Measurements from ENCODE around the gene ATP6V0E2. TPM values are rescaled to one million over a fixed set of nuclear protein-coding genes. Genes with fewer than 3 reads are reported as not detected.
A peak's percentile ranks its signal among the peaks of the same experiment; 100 is the strongest.

The ATP6V0E2 gene
- total RNA-seq, 2 experiments from 2014 or later: 31.8 to 32.4 TPM

GRCh38 chr7:149845257-149845980 is 28.4 kb upstream of the ATP6V0E2 start:
- H3K27ac Mint-ChIP-seq: no peak overlapping the region
- CTCF ChIA-PET: no interaction called here
- H3K27me3 Mint-ChIP-seq (ENCODE audit: low read depth): no peaks in the 10 kb centered on the region
- H3K4me3 Mint-ChIP-seq: no peak overlapping the region
- H3K36me3 Mint-ChIP-seq (ENCODE audit: low read depth): peaks cover 2% of the 10 kb centered on the region
- H3K9me3 Mint-ChIP-seq: no peaks in the 10 kb centered on the region
- intact Hi-C loops (cut with micrococcal nuclease): no loop called here
- H3K4me1 Mint-ChIP-seq (ENCODE audit: low read depth): peaks cover 43% of the 10 kb centered on the region
- no peak for DNase-seq

- H3K4me1 Mint-ChIP-seq (ENCODE audit: low read depth): peaks cover 47% of the 10 kb centered on the region
- DNase-seq: no peak
- H3K27me3 Mint-ChIP-seq (ENCODE audit: low read depth): no peaks in the 10 kb centered on the region
- no peaks in the 10 kb centered on the region for H3K9me3 Mint-ChIP-seq
- no peak overlapping the region for H3K27ac Mint-ChIP-seq
- no peak overlapping the region for H3K4me3 Mint-ChIP-seq
- peaks cover 2% of the 10 kb centered on the region for H3K36me3 Mint-ChIP-seq (ENCODE audit: low read depth)
- intact Hi-C loops (cut with micrococcal nuclease): no loop called here
- CTCF ChIA-PET: no interaction called here
These were observed 27.7 kb upstream of the ATP6V0E2 start for GRCh38 chr7:149846021-149846420.

- Mint-ChIP-seq H3K4me1 (ENCODE audit: low read depth) (peaks cover 45% of the 10 kb centered on the region), H3K27ac (no peak overlapping the region), H3K9me3 (no peaks in the 10 kb centered on the region), H3K36me3 (ENCODE audit: low read depth) (peaks cover 2% of the 10 kb centered on the region), H3K27me3 (ENCODE audit: low read depth) (no peaks in the 10 kb centered on the region), H3K4me3 (no peak overlapping the region)
- intact Hi-C loops (cut with micrococcal nuclease): no loop called here
- CTCF ChIA-PET: no interaction called here
- DNase-seq: no peak
These were observed 27.2 kb upstream of the ATP6V0E2 start for GRCh38 chr7:149846436-149847046.

GRCh38 chr7:149849174-149849573 is 24.6 kb upstream of the ATP6V0E2 start:
- no peaks in the 10 kb centered on the region for H3K27me3 Mint-ChIP-seq (ENCODE audit: low read depth)
- H3K36me3 Mint-ChIP-seq (ENCODE audit: low read depth): peaks cover 5% of the 10 kb centered on the region
- H3K9me3 Mint-ChIP-seq: no peaks in the 10 kb centered on the region
- H3K27ac Mint-ChIP-seq: no peak overlapping the region
- intact Hi-C loops (cut with micrococcal nuclease): no loop called here
- CTCF ChIA-PET: interaction anchor here (1.3 to 2.6 kb wide), 5 partner anchors 9 to 34 kb away, joined by 4 to 18 read pairs (median 5); no protein-coding TSS in a partner anchor
- no peak for DNase-seq
- peaks cover 41% of the 10 kb centered on the region for H3K4me1 Mint-ChIP-seq (ENCODE audit: low read depth)
- H3K4me3 Mint-ChIP-seq: no peak overlapping the region

- CTCF ChIA-PET: interaction anchor here (1.2 to 2.6 kb wide), 7 partner anchors 10 to 34 kb away, joined by 3 to 18 read pairs (median 4); no protein-coding TSS in a partner anchor
- peaks cover 43% of the 10 kb centered on the region for H3K4me1 Mint-ChIP-seq (ENCODE audit: low read depth)
- H3K4me3 Mint-ChIP-seq: no peak overlapping the region
- intact Hi-C loops (cut with micrococcal nuclease): no loop called here
- no peak for DNase-seq
- H3K27ac Mint-ChIP-seq: no peak overlapping the region
- H3K36me3 Mint-ChIP-seq (ENCODE audit: low read depth): peaks cover 5% of the 10 kb centered on the region
- no peaks in the 10 kb centered on the region for H3K27me3 Mint-ChIP-seq (ENCODE audit: low read depth)
- no peaks in the 10 kb centered on the region for H3K9me3 Mint-ChIP-seq
These were observed 23.7 kb upstream of the ATP6V0E2 start for GRCh38 chr7:149850007-149850594.

GRCh38 chr7:149850716-149851115 is 23.1 kb upstream of the ATP6V0E2 start:
- H3K4me1 Mint-ChIP-seq (ENCODE audit: low read depth): peaks cover 45% of the 10 kb centered on the region
- CTCF ChIA-PET: interaction anchor here (1.2 to 2.6 kb wide), 4 partner anchors 11 to 17 kb away, joined by 3 to 18 read pairs (median 4); no protein-coding TSS in a partner anchor
- H3K27me3 Mint-ChIP-seq (ENCODE audit: low read depth): no peaks in the 10 kb centered on the region
- H3K36me3 Mint-ChIP-seq (ENCODE audit: low read depth): peaks cover 5% of the 10 kb centered on the region
- no peak for DNase-seq
- H3K9me3 Mint-ChIP-seq: no peaks in the 10 kb centered on the region
- intact Hi-C loops (cut with micrococcal nuclease): no loop called here
- no peak overlapping the region for H3K27ac Mint-ChIP-seq
- no peak overlapping the region for H3K4me3 Mint-ChIP-seq

- intact Hi-C loops (cut with micrococcal nuclease): no loop called here
- peaks cover 46% of the 10 kb centered on the region for H3K4me1 Mint-ChIP-seq (ENCODE audit: low read depth)
- no peak for DNase-seq
- H3K4me3 Mint-ChIP-seq: no peak overlapping the region
- H3K27ac Mint-ChIP-seq: no peak overlapping the region
- H3K27me3 Mint-ChIP-seq (ENCODE audit: low read depth): no peaks in the 10 kb centered on the region
- CTCF ChIA-PET: no interaction called here
- H3K9me3 Mint-ChIP-seq: no peaks in the 10 kb centered on the region
- H3K36me3 Mint-ChIP-seq (ENCODE audit: low read depth): peaks cover 9% of the 10 kb centered on the region
These were observed 22.3 kb upstream of the ATP6V0E2 start for GRCh38 chr7:149851449-149851848.

GRCh38 chr7:149853157-149853556 is 20.6 kb upstream of the ATP6V0E2 start:
- CTCF ChIA-PET: interaction anchor here (1.3 kb wide), 2 partner anchors 15 to 17 kb away, joined by 3 read pairs; partner anchors contain the start of gene ZNF862
- H3K4me1 Mint-ChIP-seq (ENCODE audit: low read depth): peaks cover 58% of the 10 kb centered on the region

GRCh38 chr7:149854611-149855360 is 19.0 kb upstream of the ATP6V0E2 start:
- CTCF ChIA-PET: interaction anchor here (0.6 to 2.9 kb wide), 7 partner anchors 10 to 30 kb away, joined by 3 to 12 read pairs (median 3); partner anchors contain the start of gene ZNF862
- DNase-seq: peak; percentile 70
- H3K36me3 Mint-ChIP-seq (ENCODE audit: low read depth): peaks cover 8% of the 10 kb centered on the region
- H3K4me1 Mint-ChIP-seq (ENCODE audit: low read depth): peaks cover 57% of the 10 kb centered on the region
- H3K4me3 Mint-ChIP-seq: no peak overlapping the region
- H3K27me3 Mint-ChIP-seq (ENCODE audit: low read depth): no peaks in the 10 kb centered on the region
- H3K9me3 Mint-ChIP-seq: no peaks in the 10 kb centered on the region
- intact Hi-C loops (cut with micrococcal nuclease): loop anchor here (1.0 to 2.0 kb wide), 3 partner anchors 10 to 48 kb away; partner anchors contain the start of gene ZNF862
- no peak overlapping the region for H3K27ac Mint-ChIP-seq

More at GRCh38 chr7:149853157-149853556, 20.6 kb upstream of the ATP6V0E2 start:
- H3K27me3 Mint-ChIP-seq (ENCODE audit: low read depth): no peaks in the 10 kb centered on the region
- H3K27ac Mint-ChIP-seq: no peak overlapping the region
- no peak for DNase-seq
- intact Hi-C loops (cut with micrococcal nuclease): no loop called here
- peaks cover 10% of the 10 kb centered on the region for H3K36me3 Mint-ChIP-seq (ENCODE audit: low read depth)
- H3K9me3 Mint-ChIP-seq: no peaks in the 10 kb centered on the region
- no peak overlapping the region for H3K4me3 Mint-ChIP-seq

GRCh38 chr7:149855361-149856305 is 18.1 kb upstream of the ATP6V0E2 start:
- intact Hi-C loops (cut with micrococcal nuclease): loop anchor here (1.0 to 2.0 kb wide), 3 partner anchors 15 to 49 kb away; partner anchors contain the start of gene ZNF862
- DNase-seq: no peak
- Mint-ChIP-seq H3K36me3 (ENCODE audit: low read depth) (peaks cover 16% of the 10 kb centered on the region), H3K27me3 (ENCODE audit: low read depth) (no peaks in the 10 kb centered on the region), H3K9me3 (no peaks in the 10 kb centered on the region), H3K4me1 (ENCODE audit: low read depth) (peaks cover 54% of the 10 kb centered on the region), H3K27ac (peak overlapping the region; percentile 69), H3K4me3 (peak overlapping the region; percentile 38)
- CTCF ChIA-PET: interaction anchor here (1.0 to 2.9 kb wide), 5 partner anchors 12 to 26 kb away, joined by 3 to 12 read pairs (median 3); partner anchors contain the start of gene ZNF862

- peaks cover 53% of the 10 kb centered on the region for H3K4me1 Mint-ChIP-seq (ENCODE audit: low read depth)
- peak overlapping the region; percentile 36 for H3K4me3 Mint-ChIP-seq
- CTCF ChIA-PET: interaction anchor here (2.9 kb wide), 1 partner anchor 13 kb away, joined by 12 read pairs; no protein-coding TSS in a partner anchor
- peak overlapping the region; percentile 87 for H3K27ac Mint-ChIP-seq
- peaks cover 19% of the 10 kb centered on the region for H3K36me3 Mint-ChIP-seq (ENCODE audit: low read depth)
- H3K27me3 Mint-ChIP-seq (ENCODE audit: low read depth): no peaks in the 10 kb centered on the region
- H3K9me3 Mint-ChIP-seq: no peaks in the 10 kb centered on the region
- intact Hi-C loops (cut with micrococcal nuclease): loop anchor here (1.0 kb wide), 1 partner anchor 14 kb away; no protein-coding TSS in a partner anchor
- peak; percentile 58 for DNase-seq
These were observed 17.2 kb upstream of the ATP6V0E2 start for GRCh38 chr7:149856583-149856982.

Data from activated naive CD4-positive, alpha-beta T cell treated with anti-CD3 and anti-CD28 coated beads for 36 hours (primary cell).